Testis (tissue), 3 donors: ENCODE measurements around the gene SPATA46. TPM values are rescaled to one million over a fixed set of nuclear protein-coding genes. Genes with fewer than 3 reads are reported as not detected.

ENCODE experiments used
- DNase-seq: peaks from one replicate; pipeline ENCODE4 v3.0.0-alpha.2; 2019
- H3K27ac ChIP-seq, 2 donors: fragments of 200-600 bp; sonication (generic); one replicate each; pipeline ENCODE4 v1.5.1; 2019
- H3K27me3 ChIP-seq: fragments of 200-600 bp; sonication (generic); one replicate; pipeline ENCODE4 v1.5.1; 2019
- H3K36me3 ChIP-seq: fragments of 200-600 bp; sonication (generic); one replicate; pipeline ENCODE4 v1.5.1; 2017; ENCODE audit warnings: low read depth; ENCODE audit errors: missing control alignments
- H3K4me1 ChIP-seq: fragments of 200-600 bp; sonication (generic); one replicate; pipeline ENCODE4 v1.5.1; 2019
- H3K4me3 ChIP-seq, 2 donors: fragments of 200-600 bp; sonication (generic); one replicate each; pipeline ENCODE4 v1.5.1; 2017 to 2019
- H3K9me3 ChIP-seq: fragments of 200-600 bp; sonication (generic); one replicate; pipeline ENCODE4 v1.5.1; 2017
- CTCF ChIP-seq, 3 experiments: fragments of 450-650 bp in 2 of 3; fragments of 200-600 bp in 1 of 3; sonication (generic) in 1 of 3; IDR thresholded peaks; one replicate each; pipeline ENCODE4 v1.5.1; 2016 to 2019; ENCODE audit warnings: antibody characterized with exemption in 3 of 3, mild to moderate bottlenecking in 2 of 3, moderate library complexity in 1 of 3
- POLR2A ChIP-seq: fragments of 450-650 bp; IDR thresholded peaks from one replicate; pipeline ENCODE4 v1.6.1; 2017; ENCODE audit warnings: antibody characterized with exemption, mild to moderate bottlenecking, moderate library complexity
- WGBS, 2 donors: methylation state at CpG; one replicate each; pipeline ENCODE4 v1.1.5; 2018; 5-methylcytosine and 5-hydroxymethylcytosine counted together
- intact Hi-C: fragments of 100-400 bp; cut with DNase I; formaldehyde crosslinking; loops from one replicate; pipeline ENCODE4 v1.15.1; 2023; ENCODE audit warnings: low total_unique reads
- polyA plus RNA-seq: library from polyadenylated mRNA; stranded (reverse); fragments of 350-450 nt; fragmentation: Illumina TruSeq; extraction: RNeasy Lipid Tissue Mini Kit (QIAGEN cat#74804); gene quantifications from one replicate; pipeline ENCODE4 v1.2.3, GENCODE V29; 2014; ENCODE audit warnings: low read depth, low replicate concordance; ENCODE audit not compliant: insufficient read depth
- total RNA-seq, 2 donors: library from RNA; depleted of rRNA; stranded (reverse); fragments of >200 nt; gene quantifications; one replicate each; pipeline ENCODE4 v1.2.3, GENCODE V29; 2016

Gene SPATA46
- total and polyA plus RNA-seq, 3 donors from 2014 or later: 12.7 to 72.9 (median 20.0) TPM

GRCh38 chr1:162329826-162330225, 46.8 kb downstream of the SPATA46 start:
- intact Hi-C loops: no loop called here
- WGBS, 2 donors: 49 to 54% methylated on average over 3 of the region's 3 CpGs
- no peaks in the 10 kb centered on the region for H3K9me3 ChIP-seq
- H3K27ac ChIP-seq: no peak overlapping the region
- no peak overlapping the region for H3K4me3 ChIP-seq
- H3K4me1 ChIP-seq: no peaks in the 10 kb centered on the region
- no peak for DNase-seq
- no peaks in the 10 kb centered on the region for H3K27me3 ChIP-seq
- no peaks in the 10 kb centered on the region for H3K36me3 ChIP-seq
- TF ChIP-seq POLR2A (no peak), CTCF (IDR thresholded peaks at IDR 0.05) (no peak)

- no peaks in the 10 kb centered on the region for H3K36me3 ChIP-seq
- DNase-seq: no peak
- no peak overlapping the region for H3K4me3 ChIP-seq
- no peaks in the 10 kb centered on the region for H3K9me3 ChIP-seq
- H3K4me1 ChIP-seq: no peaks in the 10 kb centered on the region
- no peak overlapping the region for H3K27ac ChIP-seq
- no peaks in the 10 kb centered on the region for H3K27me3 ChIP-seq
- TF ChIP-seq POLR2A (no peak), CTCF (IDR thresholded peaks at IDR 0.05) (no peak)
- intact Hi-C loops: no loop called here
Measured at GRCh38 chr1:162328512-162328911, 48.1 kb downstream of the SPATA46 start.

- no peak overlapping the region for H3K27ac ChIP-seq
- intact Hi-C loops: no loop called here
- TF ChIP-seq CTCF (IDR thresholded peaks at IDR 0.05) (no peak), POLR2A (no peak)
- DNase-seq: no peak
- H3K9me3 ChIP-seq: no peaks in the 10 kb centered on the region
- H3K4me1 ChIP-seq: no peaks in the 10 kb centered on the region
- no peak overlapping the region for H3K4me3 ChIP-seq
- H3K27me3 ChIP-seq: no peaks in the 10 kb centered on the region
- H3K36me3 ChIP-seq: no peaks in the 10 kb centered on the region
- 97 to 100% methylated on average over 1 of the region's 1 CpG for WGBS, 2 donors
Measured at GRCh38 chr1:162327788-162328165, 48.9 kb downstream of the SPATA46 start.

DNA sequence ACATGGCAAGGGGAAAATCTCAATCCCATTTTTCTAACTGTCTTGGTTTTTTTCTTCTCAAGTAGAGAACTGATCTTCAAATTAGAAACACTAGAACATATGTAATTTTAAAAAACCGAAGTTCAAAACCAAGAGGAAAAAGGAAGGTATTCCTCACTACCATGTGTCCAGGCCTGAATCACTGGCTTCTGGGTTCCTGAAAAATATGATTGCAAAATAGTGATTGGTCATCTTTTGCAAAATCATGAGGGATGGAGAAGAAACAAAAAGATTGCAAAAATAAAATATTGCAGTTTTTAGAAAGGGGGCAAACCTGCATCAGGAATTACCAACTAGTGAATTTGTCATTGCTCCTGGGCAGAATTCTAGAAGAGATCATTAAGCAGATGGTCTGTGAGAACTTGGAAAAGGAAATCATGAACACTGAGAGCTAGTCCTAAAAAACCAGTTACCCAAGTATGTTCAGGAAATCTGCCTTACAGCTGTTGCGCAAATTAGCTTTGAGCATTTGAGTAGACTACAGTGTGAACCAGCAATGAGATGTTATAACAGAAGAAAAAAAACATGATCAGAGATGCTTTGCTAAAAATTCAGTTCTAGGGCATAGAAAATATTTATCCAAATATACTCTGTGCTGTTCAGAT, 49.4 kb downstream of the SPATA46 start:
- 86 to 88% methylated on average over 2 of the region's 2 CpGs for WGBS, 2 donors
- intact Hi-C loops: no loop called here
- no peak overlapping the region for H3K27ac ChIP-seq
- H3K4me1 ChIP-seq: no peaks in the 10 kb centered on the region
- DNase-seq: no peak
- no peaks in the 10 kb centered on the region for H3K36me3 ChIP-seq
- H3K9me3 ChIP-seq: no peaks in the 10 kb centered on the region
- TF ChIP-seq CTCF (IDR thresholded peaks at IDR 0.05): no peak
- H3K4me3 ChIP-seq: no peak overlapping the region
- H3K27me3 ChIP-seq: no peaks in the 10 kb centered on the region

DNA sequence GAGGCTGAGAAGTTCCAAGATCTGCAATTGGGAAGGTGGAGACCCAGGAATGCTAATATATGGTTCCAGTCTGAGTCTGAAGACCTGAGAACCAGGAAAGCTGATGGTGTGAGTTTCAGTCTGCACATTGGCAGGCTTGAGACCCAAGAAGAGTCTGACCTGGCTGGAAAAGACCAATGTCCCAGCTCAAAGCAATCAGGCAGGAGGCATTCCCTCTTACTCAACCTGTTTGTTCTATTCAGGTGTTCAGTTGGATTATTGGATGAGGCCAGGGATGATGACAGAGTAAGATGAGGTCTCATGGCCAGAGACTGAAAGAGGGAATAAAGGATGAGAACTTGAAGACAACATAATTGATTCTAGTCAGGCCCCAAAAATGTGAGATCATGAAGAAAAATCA, 50.1 kb downstream of the SPATA46 start:
- TF ChIP-seq CTCF (IDR thresholded peaks at IDR 0.05) (no peak), POLR2A (no peak)
- Histone ChIP-seq H3K4me3 (no peak overlapping the region), H3K4me1 (no peaks in the 10 kb centered on the region), H3K27ac (no peak overlapping the region), H3K36me3 (no peaks in the 10 kb centered on the region), H3K9me3 (no peaks in the 10 kb centered on the region), H3K27me3 (no peaks in the 10 kb centered on the region)
- no peak for DNase-seq
- intact Hi-C loops: no loop called here
